CD14-positive monocyte (primary cell): ENCODE data around the gene PHYKPL. TPM values are rescaled to one million over a fixed set of nuclear protein-coding genes. Genes with fewer than 3 reads are reported as not detected.

Experiments used
- DNase-seq, 3 donors: peaks; one replicate each; pipeline ENCODE4 v3.0.0-alpha.2; 2011 to 2022
- H2AFZ ChIP-seq: 2 replicates; pipeline ENCODE4 v1.6.0; 2012; ENCODE audit warnings: mild to moderate bottlenecking, low read depth, low read length, inconsistent platforms; ENCODE audit not compliant: insufficient read depth, poor library complexity, severe bottlenecking
- H3K27ac ChIP-seq, 2 donors: 1 replicate in 1 of 2; 2 replicates in 1 of 2; pipeline ENCODE4 v1.5.1; 2012 to 2013; ENCODE audit warnings: low read length in 2 of 2, control low read depth in 1 of 2, inconsistent platforms in 1 of 2, low read depth in 1 of 2, mild to moderate bottlenecking in 1 of 2
- H3K27me3 ChIP-seq, 2 donors: one replicate each; pipeline versions ENCODE4 v1.6.0 to v1.6.1; 2011 to 2013; ENCODE audit warnings: low read length in 2 of 2; ENCODE audit not compliant: control insufficient read depth in 2 of 2, insufficient read depth in 2 of 2
- H3K36me3 ChIP-seq, 2 donors: replicated peaks in 1 of 2; 1 replicate in 1 of 2; 2 replicates in 1 of 2; pipeline versions ENCODE4 v1.5.1 to v1.6.1; 2012 to 2013; ENCODE audit warnings: low read length in 2 of 2, control low read depth in 1 of 2, inconsistent platforms in 1 of 2, mild to moderate bottlenecking in 1 of 2; ENCODE audit not compliant: insufficient read depth in 2 of 2, control insufficient read depth in 1 of 2
- H3K4me1 ChIP-seq, 2 donors: 1 replicate in 1 of 2; 2 replicates in 1 of 2; pipeline versions ENCODE4 v1.5.1 to v1.6.1; 2012 to 2013; ENCODE audit warnings: low read length in 2 of 2, control low read depth in 1 of 2, inconsistent platforms in 1 of 2, mild to moderate bottlenecking in 1 of 2, moderate library complexity in 1 of 2; ENCODE audit not compliant: insufficient read depth in 2 of 2, control insufficient read depth in 1 of 2
- H3K4me2 ChIP-seq: replicated peaks from 2 replicates; pipeline ENCODE3; 2012; ENCODE audit warnings: low read length, moderate library complexity, mild to moderate bottlenecking; ENCODE audit not compliant: poor library complexity, severe bottlenecking; ENCODE audit errors: extremely low read depth
- H3K4me3 ChIP-seq, 3 experiments: fragments of 200-600 bp in 1 of 3; sonication (generic) in 1 of 3; replicated peaks in 1 of 3; 1 replicate in 2 of 3; 2 replicates in 1 of 3; pipeline ENCODE4 v1.5.1; 2011 to 2013; ENCODE audit warnings: low read length in 3 of 3, mild to moderate bottlenecking in 3 of 3, control low read depth in 2 of 3, low read depth in 2 of 3, inconsistent platforms in 1 of 3, moderate library complexity in 1 of 3
- H3K79me2 ChIP-seq: 2 replicates; pipeline ENCODE4 v1.6.0; 2012; ENCODE audit warnings: mild to moderate bottlenecking, control low read depth, inconsistent platforms, low read length, moderate library complexity; ENCODE audit not compliant: insufficient read depth
- H3K9ac ChIP-seq: 2 replicates; pipeline ENCODE4 v1.6.0; 2017; ENCODE audit warnings: low read length, mild to moderate bottlenecking; ENCODE audit not compliant: insufficient read depth, poor library complexity, severe bottlenecking
- H3K9me3 ChIP-seq, 2 donors: replicated peaks in 1 of 2; 1 replicate in 1 of 2; 2 replicates in 1 of 2; pipeline versions ENCODE4 v1.5.1 to v1.6.1; 2012 to 2013; ENCODE audit warnings: low read length in 2 of 2, control low read depth in 1 of 2; ENCODE audit not compliant: control insufficient read depth in 1 of 2, insufficient read depth in 1 of 2
- H4K20me1 ChIP-seq: 2 replicates; pipeline ENCODE4 v1.6.0; 2012; ENCODE audit warnings: mild to moderate bottlenecking, low read length, control low read depth, moderate library complexity; ENCODE audit not compliant: insufficient read depth
- H3K27ac Mint-ChIP-seq, 7 donors: one replicate each; pipeline ENCODE4 v1.8.0; 2020; ENCODE audit warnings: mild to moderate bottlenecking in 7 of 7, mixed read lengths in 7 of 7, moderate library complexity in 6 of 7, inconsistent platforms in 2 of 7
- H3K27me3 Mint-ChIP-seq, 3 donors: one replicate each; pipeline ENCODE4 v1.8.0; 2021 to 2022; ENCODE audit warnings: low read depth in 3 of 3, mild to moderate bottlenecking in 3 of 3, mixed read lengths in 3 of 3, moderate library complexity in 3 of 3, inconsistent platforms in 1 of 3
- H3K36me3 Mint-ChIP-seq, 2 donors: one replicate each; pipeline ENCODE4 v1.8.0; 2020; ENCODE audit warnings: mixed read lengths in 2 of 2, inconsistent platforms in 1 of 2, mild to moderate bottlenecking in 1 of 2
- H3K4me1 Mint-ChIP-seq: one replicate; pipeline ENCODE4 v1.8.0; 2020; ENCODE audit warnings: mild to moderate bottlenecking, mixed read lengths
- H3K4me3 Mint-ChIP-seq, 2 donors: one replicate each; pipeline ENCODE4 v1.8.0; 2020; ENCODE audit warnings: mild to moderate bottlenecking in 2 of 2, mixed read lengths in 2 of 2, moderate library complexity in 1 of 2
- H3K9me3 Mint-ChIP-seq, 7 donors: one replicate each; pipeline ENCODE4 v1.8.0; 2020 to 2022; ENCODE audit warnings: mixed read lengths in 7 of 7, mild to moderate bottlenecking in 6 of 7, moderate library complexity in 6 of 7, inconsistent platforms in 2 of 7
- CTCF ChIP-seq: fragments of 200-600 bp; IDR thresholded peaks from one replicate; pipeline ENCODE4 v1.8.0; 2022; ENCODE audit warnings: antibody characterized with exemption, mild to moderate bottlenecking
- WGBS: methylation state at CpG from one replicate; pipeline ENCODE4 v1.1.5; 2013; ENCODE audit warnings: missing lambda C conversion rate; ENCODE audit not compliant: insufficient coverage; 5-methylcytosine and 5-hydroxymethylcytosine counted together
- intact Hi-C, 2 donors: fragments of 100-400 bp; cut with micrococcal nuclease; formaldehyde crosslinking; loops; one replicate each; pipeline versions ENCODE4 v1.15.0 to v1.15.1; 2023
- polyA plus RNA-seq, 3 donors: library from polyadenylated mRNA; depleted of rRNA in 1 of 3; unstranded in 2 of 3; stranded (reverse) in 1 of 3; fragments of 300-500 nt in 2 of 3; fragments of >200 nt in 1 of 3; fragmentation: Illumina TruSeq in 2 of 3; gene quantifications; 1 replicate in 2 of 3; 2 replicates in 1 of 3; pipeline ENCODE4 v1.2.3, GENCODE V29; 2012 to 2021

Gene PHYKPL
- polyA plus RNA-seq, 3 donors, result 39.2 to 199 (median 43.0) TPM

- no peak for TF ChIP-seq CTCF
- no peak overlapping the region for H3K4me3 ChIP-seq
- WGBS, result 100% methylated on average over 1 of the region's 9 CpGs
- H4K20me1 ChIP-seq, result no peaks in the 10 kb centered on the region
- H3K4me1 ChIP-seq, result peaks cover 8 to 9% of the 10 kb centered on the region in 2 donors
- no peaks in the 10 kb centered on the region for H3K9me3 ChIP-seq
- Mint-ChIP-seq H3K36me3 (no peaks in the 10 kb centered on the region), H3K27me3 (peaks cover 11 to 28% (median 20%) of the 10 kb centered on the region in 3 donors), H3K4me3 (no peak overlapping the region), H3K27ac (no peak overlapping the region), H3K4me1 (peaks cover 10% of the 10 kb centered on the region), H3K9me3 (peaks cover 0 to 3% (median 0%) of the 10 kb centered on the region in 7 donors)
- no peaks in the 10 kb centered on the region for H3K36me3 ChIP-seq
- H3K27ac ChIP-seq, result no peak overlapping the region
- H3K4me2 ChIP-seq, result no peak overlapping the region
- no peaks in the 10 kb centered on the region for H3K79me2 ChIP-seq
- H3K9ac ChIP-seq, result no peak overlapping the region
- intact Hi-C loops, result no loop called here
- no peak overlapping the region for H2AFZ ChIP-seq
- no peak for DNase-seq
- peaks cover 0 to 6% of the 10 kb centered on the region in 2 donors for H3K27me3 ChIP-seq
Observed at GRCh38 chr5:178162481-178162880, 70.1 kb downstream of the PHYKPL start.

- H3K27ac Mint-ChIP-seq, result no peak overlapping the region
- WGBS, result 64% methylated on average over 2 of the region's 5 CpGs
- intact Hi-C loops, result no loop called here
Observed at GRCh38 chr5:178160176-178160575, 72.4 kb downstream of the PHYKPL start.

More at GRCh38 chr5:178160176-178160575, 72.4 kb downstream of the PHYKPL start:
- Histone ChIP-seq H3K36me3 (no peaks in the 10 kb centered on the region), H3K9ac (no peak overlapping the region), H3K4me2 (no peak overlapping the region), H3K9me3 (no peaks in the 10 kb centered on the region), H4K20me1 (no peaks in the 10 kb centered on the region), H3K4me3 (no peak overlapping the region), H2AFZ (no peak overlapping the region), H3K27me3 (peaks cover 0 to 4% of the 10 kb centered on the region in 2 donors), H3K4me1 (peaks cover 8 to 9% of the 10 kb centered on the region in 2 donors), H3K27ac (no peak overlapping the region), H3K79me2 (no peaks in the 10 kb centered on the region)
- DNase-seq, result no peak
- Mint-ChIP-seq H3K4me3 (no peak overlapping the region), H3K4me1 (peaks cover 10% of the 10 kb centered on the region), H3K9me3 (no peaks in the 10 kb centered on the region), H3K27me3 (peaks cover 8 to 23% (median 12%) of the 10 kb centered on the region in 3 donors), H3K36me3 (no peaks in the 10 kb centered on the region)
- TF ChIP-seq CTCF, result no peak

Other genes starting within 250 kb of the PHYKPL start
- not detected for gene PROP1, start 236.6 kb downstream of the PHYKPL start, polyA plus RNA-seq
- under 1 TPM in 1 of 3 donors, not detected in 2; 0.01 TPM for gene N4BP3, start 119.3 kb downstream of the PHYKPL start, polyA plus RNA-seq
- gene RMND5B, start 101.8 kb downstream of the PHYKPL start, polyA plus RNA-seq, result 10 to 100 TPM; 20.9 to 27.4 (median 23.9) TPM
- 100 to 1,000 TPM in 2 of 3 donors, 10 to 100 TPM in 1; 68.9 to 139 (median 108) TPM for gene NHP2, start 78.9 kb downstream of the PHYKPL start, polyA plus RNA-seq
- not detected for gene GMCL2, start 45.4 kb downstream of the PHYKPL start, polyA plus RNA-seq
- gene HNRNPAB, start 28.3 kb downstream of the PHYKPL start, polyA plus RNA-seq, result 10 to 100 TPM; 44.8 to 59.4 (median 54.2) TPM